ENCODE measurements around the gene OLIG1.

DNA sequence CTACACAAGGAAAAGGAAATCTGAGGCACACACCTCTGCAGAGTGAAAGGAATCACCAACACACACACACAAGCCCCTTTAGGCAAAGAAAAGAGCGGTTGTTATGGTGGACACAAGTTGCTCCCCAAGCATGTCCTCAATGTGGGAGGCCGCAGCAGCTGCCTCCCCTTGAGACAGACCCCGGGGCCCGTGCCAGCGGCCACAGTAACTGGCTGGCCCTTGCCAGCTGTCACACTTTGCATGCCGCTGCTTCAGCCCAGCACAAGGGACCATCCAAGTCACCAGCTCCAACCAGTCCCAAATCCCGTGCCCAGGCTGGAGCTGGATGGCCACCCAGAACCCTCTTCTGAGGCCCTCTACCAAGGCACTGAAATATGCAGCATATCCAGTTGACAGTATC lies 2.9 kb upstream of the OLIG1 start:
- no peak for TF ChIP-seq CTCF (IDR thresholded peaks at IDR 0.05)
- no peak for TF ChIP-seq POLR2A (IDR thresholded peaks at IDR 0.05)

Data from prostate gland (tissue), 2 donors.